Psoas muscle (tissue), 8 donors: Measurements from ENCODE around the gene GALNT9. TPM values are rescaled to one million over a fixed set of nuclear protein-coding genes. Genes with fewer than 3 reads are reported as not detected.
A peak's percentile ranks its signal among the peaks of the same experiment; 100 is the strongest.

ENCODE experiments used
- ATAC-seq, 4 donors: fragments of 200-7000 bp; cut with Tn5 transposase; one replicate each; pipeline ENCODE4 v1.9.1; 2020; ENCODE audit warnings: moderate library complexity in 3 of 4, mild to moderate bottlenecking in 2 of 4
- DNase-seq, 2 donors: peaks; one replicate each; pipeline ENCODE4 v3.0.0-alpha.2; 2020
- H3K27ac ChIP-seq: fragments of 200-600 bp; one replicate; pipeline ENCODE4 v1.8.0; 2022
- H3K27me3 ChIP-seq, 3 donors: fragments of 200-600 bp in 1 of 3; one replicate each; pipeline versions ENCODE4 v1.6.1 to v1.8.0; 2013 to 2022; ENCODE audit warnings: low read length in 2 of 3, mild to moderate bottlenecking in 2 of 3, moderate library complexity in 1 of 3; ENCODE audit not compliant: insufficient read depth in 3 of 3
- H3K36me3 ChIP-seq, 2 donors: fragments of 200-600 bp in 1 of 2; one replicate each; pipeline versions ENCODE4 v1.6.1 to v1.8.0; 2013 to 2022; ENCODE audit warnings: low read depth in 1 of 2, mild to moderate bottlenecking in 1 of 2, moderate library complexity in 1 of 2; ENCODE audit not compliant: insufficient read depth in 1 of 2
- H3K4me1 ChIP-seq: fragments of 200-600 bp; one replicate; pipeline ENCODE4 v1.8.0; 2022
- H3K4me3 ChIP-seq: fragments of 200-600 bp; one replicate; pipeline ENCODE4 v1.8.0; 2022; ENCODE audit warnings: mild to moderate bottlenecking
- H3K9me3 ChIP-seq: fragments of 200-600 bp; one replicate; pipeline ENCODE4 v1.8.0; 2022
- CTCF ChIP-seq: fragments of 200-600 bp; IDR thresholded peaks from one replicate; pipeline ENCODE4 v1.8.0; 2022; ENCODE audit warnings: antibody characterized with exemption
- WGBS, 3 donors: extraction: QIAGEN DNeasy Blood & Tissue Kit; methylation state at CpG; one replicate each; pipeline versions ENCODE4 v1.1.6 to v1.1.7; 2013; 5-methylcytosine and 5-hydroxymethylcytosine counted together
- intact Hi-C, 2 donors: fragments of 100-400 bp; cut with DNase I; formaldehyde crosslinking; loops; one replicate each; pipeline versions ENCODE4 v1.11.0 to v1.14.2; 2022
- polyA plus RNA-seq, 3 donors: library from polyadenylated mRNA; stranded (reverse); fragments of 200-250 nt; gene quantifications; one replicate each; pipeline ENCODE4 v1.2.3, GENCODE V29; 2013
- total RNA-seq, 4 donors: library from RNA; stranded (reverse); fragmentation: NEBNext Ultra II Directional in 2 of 4; extraction: Animal tissue kit (Norgen Biotek cat#: 25700) in 2 of 4; gene quantifications; one replicate each; pipeline versions ENCODE4 v1.2.1 to v1.2.4, GENCODE V29; 2021 to 2023
- donor health status: healthy with polysubstance abuse.
- donor health status: DM: no; HTN: no; CAD: no; lungs with moderate emphysema.
- donor health status: Bipolar disorder and iron deficiency.
- donor health status: healthy.
- donor health status: DM: yes; HTN: yes; CAD: no.
- donor health status: DM: no; HTN: no; CAD: no.
- donor health status: DM: no; HTN: no; CAD: no.
- donor health status: DM: yes; HTN: yes; CAD: no.

Gene GALNT9
- total and polyA plus RNA-seq, 7 donors: 0.01 to 0.21 (median 0.08) TPM; not detected in 4

- Histone ChIP-seq H3K4me1 (no peaks in the 10 kb centered on the region), H3K27me3 (peaks cover 0 to 46% (median 14%) of the 10 kb centered on the region in 3 donors), H3K9me3 (no peaks in the 10 kb centered on the region), H3K4me3 (no peak overlapping the region), H3K27ac (no peak overlapping the region), H3K36me3 (no peaks in the 10 kb centered on the region)
- no peak for TF ChIP-seq CTCF
- DNase-seq (peak; percentile 4 to 35), ATAC-seq (no peak)
- 61 to 68% (median 66%) methylated on average over 16 to 19 of the region's 19 CpGs for WGBS, 3 donors
- intact Hi-C loops: no loop called here
Observed at GRCh38 chr12:132176385-132176919, 152.9 kb downstream of the GALNT9 start.

- no peak overlapping the region for H3K27ac ChIP-seq
- no peaks in the 10 kb centered on the region for H3K9me3 ChIP-seq
- H3K4me3 ChIP-seq: no peak overlapping the region
- DNase-seq: peak; percentile 9 to 45
- 70 to 81% (median 72%) methylated on average over 24 to 35 of the region's 35 CpGs for WGBS, 3 donors
- no peak for TF ChIP-seq CTCF
- intact Hi-C loops: no loop called here
- ATAC-seq: no peak
- no peaks in the 10 kb centered on the region for H3K36me3 ChIP-seq
- H3K4me1 ChIP-seq: no peaks in the 10 kb centered on the region
- H3K27me3 ChIP-seq: peaks cover 0 to 49% (median 16%) of the 10 kb centered on the region in 3 donors
Observed at GRCh38 chr12:132175496-132176384, 153.6 kb downstream of the GALNT9 start.

- peaks cover 0 to 53% (median 16%) of the 10 kb centered on the region in 3 donors for H3K27me3 ChIP-seq
- intact Hi-C loops: no loop called here
- ATAC-seq (no peak), DNase-seq (peak in 1 of 2 donors; percentile 38)
- TF ChIP-seq CTCF: no peak
- no peak overlapping the region for H3K27ac ChIP-seq
- H3K4me3 ChIP-seq: no peak overlapping the region
- H3K36me3 ChIP-seq: no peaks in the 10 kb centered on the region
- no peaks in the 10 kb centered on the region for H3K4me1 ChIP-seq
- H3K9me3 ChIP-seq: no peaks in the 10 kb centered on the region
- WGBS, 3 donors: 73 to 76% (median 73%) methylated on average over 23 to 25 of the region's 25 CpGs
Observed at GRCh38 chr12:132174839-132175490, 154.4 kb downstream of the GALNT9 start.

- Histone ChIP-seq H3K4me1 (no peaks in the 10 kb centered on the region), H3K27ac (no peak overlapping the region), H3K4me3 (no peak overlapping the region), H3K36me3 (no peaks in the 10 kb centered on the region), H3K27me3 (peaks cover 0 to 61% (median 16%) of the 10 kb centered on the region in 3 donors), H3K9me3 (no peaks in the 10 kb centered on the region)
- no peak for TF ChIP-seq CTCF
- DNase-seq (peak; percentile 7 to 44), ATAC-seq (no peak)
- intact Hi-C loops: no loop called here
- 71 to 80% (median 74%) methylated on average over 30 of the region's 30 CpGs for WGBS, 3 donors
Observed at GRCh38 chr12:132174015-132174838, 155.2 kb downstream of the GALNT9 start.
